HG02763 (cell line): ENCODE results near the gene CDC42EP1.
"Not testable (repeated sequence)": the region's sequence is repeated elsewhere in the genome, so short reads cannot be mapped to it uniquely, and the experiment has no call there.

Source experiments
- ATAC-seq: cut with Tn5 transposase; IDR thresholded peaks from one replicate; pipeline ENCODE4 v1.9.1; 2021; ENCODE audit warnings: mild to moderate bottlenecking, moderate library complexity; ENCODE audit not compliant: unreplicated experiment

CDC42EP1 gene

DNA sequence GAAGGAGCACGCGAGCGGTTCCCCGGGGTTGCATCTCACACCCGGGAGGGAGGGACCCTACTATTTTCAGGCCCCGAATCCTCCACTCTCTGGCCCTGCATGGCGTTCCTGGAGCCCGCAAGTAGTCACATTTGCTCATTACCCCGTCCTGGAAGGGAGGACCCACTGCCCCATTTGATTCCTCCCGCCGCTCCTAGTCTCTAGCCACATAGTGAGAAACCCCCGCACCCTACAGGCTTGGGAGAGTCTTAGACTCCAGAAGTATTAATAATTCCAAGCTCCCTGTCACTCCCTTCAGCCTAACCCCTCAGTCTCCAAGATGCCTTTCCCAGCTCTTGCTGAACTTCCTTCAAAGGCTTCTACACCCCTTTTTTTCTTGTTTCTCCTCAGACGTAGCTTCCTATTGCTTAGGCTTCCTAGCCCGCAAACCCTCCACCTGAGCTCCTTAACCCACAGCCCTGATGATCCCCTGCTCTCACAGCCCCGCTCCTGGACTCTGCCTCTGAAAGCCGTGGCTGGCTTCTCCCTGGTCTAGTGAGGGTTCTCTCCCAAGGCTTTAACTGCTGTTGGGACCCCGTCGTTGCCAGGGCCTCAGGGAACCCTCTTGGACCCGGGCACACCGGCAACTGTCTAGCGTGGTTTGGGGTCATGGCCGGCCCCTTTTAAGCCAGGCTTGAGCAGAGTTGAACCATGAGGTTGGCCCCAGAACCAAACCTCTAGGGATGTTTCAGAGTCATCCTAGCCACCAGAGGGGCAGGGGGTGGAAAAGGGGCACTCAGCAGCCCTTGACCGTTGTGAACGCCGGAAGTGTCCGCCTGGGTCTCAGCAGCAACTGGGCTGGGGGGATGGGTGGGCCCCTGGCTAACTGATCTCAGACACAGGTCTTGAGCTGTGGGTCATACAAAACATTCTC, 49.2 kb downstream of the CDC42EP1 start:
- no peak for ATAC-seq

- ATAC-seq: not testable (repeated sequence)
Observed at GRCh38 chr22:37610153-37610475, 49.8 kb downstream of the CDC42EP1 start.

DNA sequence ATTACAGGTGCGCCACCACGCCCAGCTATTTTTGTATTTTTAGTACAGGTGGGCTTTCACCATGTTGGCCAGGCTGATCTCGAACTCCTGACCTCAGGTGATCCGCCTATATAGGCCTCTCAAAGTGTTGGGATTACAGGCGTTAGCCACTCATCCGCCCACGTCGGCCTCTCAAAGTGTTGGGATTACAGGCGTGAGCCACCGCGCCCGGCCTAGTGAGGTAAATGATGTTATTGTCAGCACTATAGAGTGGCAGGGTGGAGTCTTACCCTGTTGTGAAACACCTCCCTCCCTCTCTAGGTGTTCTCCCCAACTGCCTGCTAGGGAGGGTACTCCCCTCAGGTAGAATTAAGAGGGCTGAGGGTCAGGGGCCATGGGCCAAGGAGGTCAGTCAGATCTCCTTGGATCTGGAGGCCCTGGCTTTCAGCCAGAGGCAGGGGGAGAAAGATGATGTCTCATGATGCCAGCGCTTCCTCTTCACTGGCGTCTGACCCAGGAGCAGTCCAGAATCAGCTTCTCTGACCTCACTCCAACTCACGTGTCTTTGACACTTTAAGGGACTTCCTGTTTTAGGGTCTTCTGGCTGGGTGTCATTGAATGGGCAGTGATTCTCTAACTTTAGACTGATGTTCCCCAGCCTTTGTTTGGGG, 50.3 kb downstream of the CDC42EP1 start:
- ATAC-seq: no peak

- ATAC-seq: no peak
Observed at GRCh38 chr22:37611207-37611606, 50.9 kb downstream of the CDC42EP1 start.

- ATAC-seq: no peak
Observed at GRCh38 chr22:37616201-37617083, 56.2 kb downstream of the CDC42EP1 start.

- no peak for ATAC-seq
Observed at GRCh38 chr22:37617431-37617830, 57.2 kb downstream of the CDC42EP1 start.

DNA sequence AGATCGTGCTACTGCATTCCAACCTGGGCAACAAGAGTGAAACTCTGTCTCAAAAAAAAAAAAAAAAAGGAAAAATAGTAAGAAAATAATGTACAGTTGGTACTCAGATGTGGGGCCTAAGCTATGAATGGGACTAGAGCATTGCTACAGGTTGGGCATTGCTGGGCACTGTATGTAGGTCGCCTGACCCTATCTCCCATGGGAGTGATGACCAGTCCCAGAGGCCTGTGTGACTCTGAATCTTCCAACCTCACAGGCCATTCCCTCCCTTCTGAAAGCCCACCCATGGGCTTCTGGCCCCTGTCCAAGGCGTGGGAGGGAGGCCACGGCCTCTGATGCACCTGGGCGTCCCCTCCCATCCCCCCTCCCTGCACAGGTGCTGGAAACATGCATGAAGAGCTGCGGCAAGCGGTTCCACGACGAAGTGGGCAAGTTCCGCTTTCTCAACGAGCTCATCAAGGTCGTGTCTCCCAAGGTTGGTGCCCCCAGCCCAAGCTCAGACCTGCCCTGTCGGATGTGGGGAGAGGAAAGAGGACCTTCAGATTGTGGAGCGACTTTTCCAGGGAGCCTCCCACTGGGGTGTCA, 57.9 kb downstream of the CDC42EP1 start:
- no peak for ATAC-seq

- no peak for ATAC-seq
Observed at GRCh38 chr22:37618674-37619073, 58.4 kb downstream of the CDC42EP1 start.
